ENCODE data around the gene TACR1.
"Not testable (repeated sequence)": the region's sequence is repeated elsewhere in the genome, so short reads cannot be mapped to it uniquely, and the experiment has no call there.

The TACR1 gene

GRCh38 chr2:75079575-75079974 is 119.7 kb downstream of the TACR1 start:
- DNase-seq: no peak

GRCh38 chr2:75077909-75078308 is 121.4 kb downstream of the TACR1 start:
- DNase-seq: no peak

GRCh38 chr2:75076088-75076487 is 123.2 kb downstream of the TACR1 start:
- no peak for DNase-seq

- DNase-seq: no peak
Measured at GRCh38 chr2:75074708-75075107, 124.6 kb downstream of the TACR1 start.

- DNase-seq: no peak
Measured at GRCh38 chr2:75074228-75074627, 125.1 kb downstream of the TACR1 start.

GRCh38 chr2:75071766-75072165 is 127.6 kb downstream of the TACR1 start:
- DNase-seq: no peak

GRCh38 chr2:75068546-75068945 is 130.8 kb downstream of the TACR1 start:
- no peak for DNase-seq

- no peak for DNase-seq
Measured at GRCh38 chr2:75067506-75067905, 131.8 kb downstream of the TACR1 start.

- no peak for DNase-seq
Measured at GRCh38 chr2:75066121-75066902, 133.0 kb downstream of the TACR1 start.

- no peak for DNase-seq
Measured at GRCh38 chr2:75065402-75066008, 133.8 kb downstream of the TACR1 start.

- peak; percentile 43 for DNase-seq
Measured at GRCh38 chr2:75064691-75065396, 134.5 kb downstream of the TACR1 start.

- DNase-seq: no peak
Measured at GRCh38 chr2:75063906-75064305, 135.4 kb downstream of the TACR1 start.

GRCh38 chr2:75058427-75058826 is 140.9 kb downstream of the TACR1 start:
- no peak for DNase-seq

GRCh38 chr2:75057150-75057549 is 142.2 kb downstream of the TACR1 start:
- DNase-seq: not testable (repeated sequence)

GRCh38 chr2:75055820-75056675 is 143.3 kb downstream of the TACR1 start:
- no peak for DNase-seq

- DNase-seq: no peak
Measured at GRCh38 chr2:75055142-75055819, 144.0 kb downstream of the TACR1 start.

- no peak for DNase-seq
Measured at GRCh38 chr2:75054296-75054695, 145.0 kb downstream of the TACR1 start.

- DNase-seq: peak; percentile 61
Measured at GRCh38 chr2:75053484-75054112, 145.7 kb downstream of the TACR1 start.

GRCh38 chr2:75047992-75048625 is 151.2 kb downstream of the TACR1 start:
- DNase-seq: no peak

GRCh38 chr2:75047189-75047991 is 151.9 kb downstream of the TACR1 start:
- no peak for DNase-seq

All from RPMI8226 (cell line).